CD4-positive, CD25-positive, alpha-beta regulatory T cell (primary cell): ENCODE measurements around the gene CTNNA2. TPM values are rescaled to one million over a fixed set of nuclear protein-coding genes. Genes with fewer than 3 reads are reported as not detected.

Experiments
- ATAC-seq, 2 donors: fragments of 150-1000 bp; cut with Tn5 transposase; one replicate each; pipeline ENCODE4 v1.10.0; 2021; ENCODE audit warnings: low read depth in 2 of 2, moderate number of reproducible peaks in 2 of 2, moderate library complexity in 1 of 2
- DNase-seq, 3 donors: peaks; one replicate each; pipeline versions ENCODE4 v3.0.0 to v3.0.0-alpha.2; 2012 to 2022; ENCODE audit warnings: mixed read lengths in 1 of 3
- H3K27ac ChIP-seq: one replicate; pipeline ENCODE4 v1.7.0; 2013; ENCODE audit warnings: mild to moderate bottlenecking, low read length; ENCODE audit not compliant: insufficient read depth, poor library complexity, severe bottlenecking
- H3K27me3 ChIP-seq: one replicate; pipeline ENCODE4 v1.7.0; 2013; ENCODE audit warnings: low read length; ENCODE audit not compliant: control insufficient read depth, insufficient read depth
- H3K36me3 ChIP-seq: one replicate; pipeline ENCODE4 v1.7.0; 2013; ENCODE audit warnings: mild to moderate bottlenecking, low read length, moderate library complexity; ENCODE audit not compliant: control insufficient read depth, insufficient read depth
- H3K4me1 ChIP-seq: 2 replicates; pipeline ENCODE4 v1.7.0; 2013; ENCODE audit warnings: mild to moderate bottlenecking, low read length; ENCODE audit not compliant: insufficient read depth, control insufficient read depth, poor library complexity, severe bottlenecking
- H3K4me3 ChIP-seq: one replicate; pipeline ENCODE4 v1.7.0; 2013; ENCODE audit warnings: low read depth, mild to moderate bottlenecking, low read length, moderate library complexity
- H3K9me3 ChIP-seq, 2 experiments: 1 replicate in 1 of 2; 2 replicates in 1 of 2; pipeline ENCODE4 v1.7.0; 2013; ENCODE audit warnings: low read length in 2 of 2, mild to moderate bottlenecking in 1 of 2, moderate library complexity in 1 of 2; ENCODE audit not compliant: control insufficient read depth in 2 of 2
- H3K27ac Mint-ChIP-seq, 3 donors: one replicate each; pipeline ENCODE4 v1.8.0; 2020 to 2022; ENCODE audit warnings: mild to moderate bottlenecking in 3 of 3, mixed read lengths in 3 of 3, moderate library complexity in 2 of 3
- H3K27me3 Mint-ChIP-seq: one replicate; pipeline ENCODE4 v1.8.0; 2022; ENCODE audit warnings: mild to moderate bottlenecking, mixed read lengths
- H3K36me3 Mint-ChIP-seq: one replicate; pipeline ENCODE4 v1.8.0; 2020; ENCODE audit warnings: mixed read lengths
- H3K4me1 Mint-ChIP-seq, 4 donors: one replicate each; pipeline ENCODE4 v1.8.0; 2020 to 2022; ENCODE audit warnings: mixed read lengths in 4 of 4, mild to moderate bottlenecking in 1 of 4
- H3K4me3 Mint-ChIP-seq, 4 donors: one replicate each; pipeline ENCODE4 v1.8.0; 2020 to 2022; ENCODE audit warnings: mild to moderate bottlenecking in 4 of 4, mixed read lengths in 4 of 4, moderate library complexity in 3 of 4
- H3K9me3 Mint-ChIP-seq, 7 donors: one replicate each; pipeline ENCODE4 v1.8.0; 2020 to 2022; ENCODE audit warnings: mixed read lengths in 7 of 7, mild to moderate bottlenecking in 3 of 7, moderate library complexity in 2 of 7
- polyA plus RNA-seq, 4 donors: library from polyadenylated mRNA; unstranded; fragments of 300-500 nt; fragmentation: Illumina TruSeq; gene quantifications; one replicate each; pipeline ENCODE4 v1.2.3, GENCODE V29; 2021
- total RNA-seq: library from RNA; stranded (reverse); gene quantifications from one replicate; pipeline ENCODE4 v1.2.3, GENCODE V29; 2022

CTNNA2 gene
- total and polyA plus RNA-seq, 5 donors from 2014 or later: not detected

GRCh38 chr2:80154231-80154915 is 641.5 kb downstream of the CTNNA2 start:
- H3K4me1 Mint-ChIP-seq: no peaks in the 10 kb centered on the region
- H3K27ac ChIP-seq: no peak overlapping the region
- DNase-seq: no peak

DNA sequence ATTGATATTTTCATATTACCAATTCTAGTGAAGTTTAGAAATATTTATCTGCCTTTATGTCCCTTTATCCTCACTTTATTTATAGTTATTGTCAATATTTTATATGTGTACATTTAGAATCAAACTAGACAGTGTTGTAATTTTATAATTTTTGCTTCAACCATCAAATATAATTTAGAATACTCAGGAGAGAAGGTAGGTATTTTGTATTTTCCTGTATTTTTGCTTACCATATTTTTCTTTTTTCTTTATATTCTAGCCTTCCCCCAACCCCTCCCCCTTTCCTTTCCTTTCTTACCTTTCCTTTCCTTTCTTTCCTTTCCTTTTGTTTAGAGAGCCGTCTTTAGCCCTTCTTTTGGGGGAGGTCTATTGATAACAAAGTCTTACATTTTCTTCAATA is 651.5 kb downstream of the CTNNA2 start:
- Mint-ChIP-seq H3K9me3 (peaks cover 0 to 7% (median 3%) of the 10 kb centered on the region in 7 donors), H3K36me3 (no peaks in the 10 kb centered on the region), H3K4me3 (no peak overlapping the region)

More at GRCh38 chr2:80154231-80154915, 641.5 kb downstream of the CTNNA2 start:
- Mint-ChIP-seq H3K4me3 (no peak overlapping the region), H3K27me3 (no peaks in the 10 kb centered on the region), H3K36me3 (no peaks in the 10 kb centered on the region), H3K27ac (no peak overlapping the region), H3K9me3 (peaks cover 2 to 26% (median 7%) of the 10 kb centered on the region in 7 donors)
- no peaks in the 10 kb centered on the region for H3K27me3 ChIP-seq
- no peaks in the 10 kb centered on the region for H3K4me1 ChIP-seq
- no peak for ATAC-seq
- H3K36me3 ChIP-seq: no peaks in the 10 kb centered on the region
- H3K4me3 ChIP-seq: no peak overlapping the region
- H3K9me3 ChIP-seq: no peaks in the 10 kb centered on the region

GRCh38 chr2:80166483-80167171 is 653.8 kb downstream of the CTNNA2 start:
- ATAC-seq (no peak), DNase-seq (no peak)
- Mint-ChIP-seq H3K27me3 (no peaks in the 10 kb centered on the region), H3K36me3 (no peaks in the 10 kb centered on the region), H3K4me3 (no peak overlapping the region), H3K9me3 (peaks cover 0 to 7% (median 4%) of the 10 kb centered on the region in 7 donors), H3K27ac (no peak overlapping the region), H3K4me1 (no peaks in the 10 kb centered on the region)
- Histone ChIP-seq H3K9me3 (no peaks in the 10 kb centered on the region), H3K4me3 (no peak overlapping the region), H3K4me1 (no peaks in the 10 kb centered on the region), H3K36me3 (no peaks in the 10 kb centered on the region), H3K27ac (no peak overlapping the region), H3K27me3 (no peaks in the 10 kb centered on the region)

More for the DNA sequence above, 651.5 kb downstream of the CTNNA2 start:
- Mint-ChIP-seq H3K27ac (no peak overlapping the region), H3K4me1 (no peaks in the 10 kb centered on the region), H3K27me3 (no peaks in the 10 kb centered on the region)
- no peaks in the 10 kb centered on the region for H3K36me3 ChIP-seq
- no peaks in the 10 kb centered on the region for H3K4me1 ChIP-seq
- no peak overlapping the region for H3K27ac ChIP-seq
- H3K27me3 ChIP-seq: no peaks in the 10 kb centered on the region
- no peak overlapping the region for H3K4me3 ChIP-seq
- no peaks in the 10 kb centered on the region for H3K9me3 ChIP-seq
- DNase-seq (no peak), ATAC-seq (no peak)

GRCh38 chr2:80167284-80167808 is 654.5 kb downstream of the CTNNA2 start:
- Histone ChIP-seq H3K9me3 (no peaks in the 10 kb centered on the region), H3K36me3 (no peaks in the 10 kb centered on the region), H3K4me1 (no peaks in the 10 kb centered on the region), H3K4me3 (no peak overlapping the region), H3K27me3 (no peaks in the 10 kb centered on the region), H3K27ac (no peak overlapping the region)
- H3K9me3 Mint-ChIP-seq: peaks cover 0 to 7% (median 4%) of the 10 kb centered on the region in 7 donors
- H3K4me1 Mint-ChIP-seq: no peaks in the 10 kb centered on the region
- DNase-seq: no peak
- H3K27me3 Mint-ChIP-seq: no peaks in the 10 kb centered on the region
- no peak overlapping the region for H3K27ac Mint-ChIP-seq
- no peak for ATAC-seq
- H3K36me3 Mint-ChIP-seq: no peaks in the 10 kb centered on the region
- no peak overlapping the region for H3K4me3 Mint-ChIP-seq

DNA sequence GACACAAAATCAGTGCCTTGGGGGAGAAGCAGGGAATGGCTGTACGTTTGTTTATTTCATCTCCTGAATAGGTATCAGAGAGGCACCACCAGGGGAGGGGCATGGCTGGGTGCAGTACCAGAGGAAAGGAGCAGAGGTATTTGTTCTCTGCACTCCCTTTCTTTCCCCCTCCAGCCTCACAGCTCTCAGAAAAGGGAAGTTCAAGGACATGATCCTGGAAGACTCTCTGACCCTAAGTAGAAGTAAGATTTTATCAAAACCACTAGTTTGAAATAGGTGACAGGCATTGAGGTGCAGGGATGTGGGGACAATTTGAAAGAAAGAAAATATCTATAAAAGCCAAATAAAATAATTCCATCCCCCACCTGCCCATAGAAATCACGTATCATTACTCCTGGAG is 655.2 kb downstream of the CTNNA2 start:
- Histone ChIP-seq H3K4me3 (no peak overlapping the region), H3K27me3 (no peaks in the 10 kb centered on the region), H3K4me1 (no peaks in the 10 kb centered on the region), H3K36me3 (no peaks in the 10 kb centered on the region), H3K9me3 (peaks cover 0 to 4% of the 10 kb centered on the region in 2 experiments), H3K27ac (no peak overlapping the region)
- Mint-ChIP-seq H3K27me3 (no peaks in the 10 kb centered on the region), H3K4me3 (no peak overlapping the region), H3K4me1 (no peaks in the 10 kb centered on the region), H3K27ac (no peak overlapping the region), H3K36me3 (no peaks in the 10 kb centered on the region), H3K9me3 (peaks cover 0 to 9% (median 2%) of the 10 kb centered on the region in 7 donors)
- no peak for DNase-seq
- ATAC-seq: no peak

DNA sequence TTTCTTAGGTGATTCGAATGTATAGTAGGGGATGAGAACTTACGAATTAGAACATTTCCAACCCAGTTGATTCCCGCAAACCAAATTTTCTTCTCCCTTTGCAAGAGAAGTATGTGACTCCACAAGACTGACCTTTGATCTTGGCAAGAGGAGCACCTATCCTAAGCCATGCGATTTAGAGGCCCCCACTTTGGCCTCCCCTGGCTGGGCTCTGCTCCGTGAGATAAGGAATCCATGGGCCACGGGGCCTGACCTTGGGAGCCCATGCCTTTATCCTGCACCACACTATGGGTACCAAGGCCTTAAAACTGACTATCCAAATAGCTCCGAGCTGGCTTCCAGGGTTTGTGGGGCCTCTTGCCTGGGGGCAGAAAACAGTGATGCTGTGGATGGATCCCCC is 656.0 kb downstream of the CTNNA2 start:
- ATAC-seq: no peak
- Histone ChIP-seq H3K4me1 (no peaks in the 10 kb centered on the region), H3K27ac (no peak overlapping the region), H3K9me3 (peaks cover 0 to 5% of the 10 kb centered on the region in 2 experiments), H3K36me3 (no peaks in the 10 kb centered on the region), H3K4me3 (no peak overlapping the region), H3K27me3 (no peaks in the 10 kb centered on the region)
- no peak for DNase-seq
- Mint-ChIP-seq H3K4me3 (no peak overlapping the region), H3K27me3 (no peaks in the 10 kb centered on the region), H3K4me1 (no peaks in the 10 kb centered on the region), H3K36me3 (no peaks in the 10 kb centered on the region), H3K27ac (no peak overlapping the region), H3K9me3 (peaks cover 0 to 13% (median 2%) of the 10 kb centered on the region in 7 donors)

DNA sequence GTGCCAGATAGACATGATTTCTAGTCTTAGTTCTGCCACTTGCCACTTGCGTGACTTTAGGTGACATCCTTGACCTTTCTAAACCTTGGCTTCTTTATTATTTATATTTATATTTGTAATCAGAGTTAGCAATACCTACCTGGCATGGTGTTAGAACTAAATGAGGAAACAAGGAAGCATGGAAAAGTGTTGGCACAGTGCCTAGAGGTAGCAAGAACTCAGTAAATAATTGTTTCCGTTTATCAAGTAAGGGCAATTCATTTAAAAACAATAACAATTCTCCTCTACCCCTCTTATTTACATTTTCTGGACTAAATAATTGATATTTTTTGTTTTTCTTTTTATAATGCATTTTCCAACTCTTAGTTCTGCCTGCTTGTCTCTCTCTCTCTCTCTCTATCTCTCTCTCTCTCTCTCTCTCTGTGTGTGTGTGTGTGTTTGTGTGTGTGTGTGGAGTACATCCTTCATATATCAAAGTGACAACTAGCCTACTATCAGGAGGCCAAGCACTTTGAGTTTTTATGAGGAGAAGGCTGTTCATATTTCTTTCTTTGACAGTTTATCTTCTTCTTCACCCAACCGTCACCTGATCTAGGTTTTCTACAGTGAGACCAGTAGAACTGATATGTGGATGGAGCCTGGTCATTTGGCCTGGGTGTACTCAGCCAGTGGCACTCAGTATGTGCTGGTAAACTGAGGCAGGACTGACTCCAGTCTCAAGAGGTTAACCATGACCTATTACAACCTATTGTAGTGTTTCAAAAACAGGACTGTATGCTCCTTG is 657.2 kb downstream of the CTNNA2 start:
- Mint-ChIP-seq H3K27ac (no peak overlapping the region), H3K4me1 (no peaks in the 10 kb centered on the region), H3K4me3 (no peak overlapping the region), H3K36me3 (no peaks in the 10 kb centered on the region), H3K9me3 (peaks cover 7 to 14% (median 10%) of the 10 kb centered on the region in 7 donors), H3K27me3 (no peaks in the 10 kb centered on the region)
- Histone ChIP-seq H3K36me3 (no peaks in the 10 kb centered on the region), H3K9me3 (peaks cover 0 to 5% of the 10 kb centered on the region in 2 experiments), H3K27me3 (no peaks in the 10 kb centered on the region), H3K4me1 (no peaks in the 10 kb centered on the region), H3K27ac (no peak overlapping the region), H3K4me3 (no peak overlapping the region)
- no peak for DNase-seq
- ATAC-seq: no peak
